ENCODE measurements around the gene DEPDC5. TPM values are rescaled to one million over a fixed set of nuclear protein-coding genes. Genes with fewer than 3 reads are reported as not detected.

DEPDC5 gene
- total RNA-seq, 2 experiments from 2014 or later, result 33.8 to 39.3 TPM

GRCh38 chr22:31899669-31900068, 145.8 kb downstream of the DEPDC5 start:
- no peaks in the 10 kb centered on the region for H3K27me3 Mint-ChIP-seq
- no peak for DNase-seq
- H3K9me3 Mint-ChIP-seq, result no peaks in the 10 kb centered on the region
- no peaks in the 10 kb centered on the region for H3K4me1 Mint-ChIP-seq
- no peak overlapping the region for H3K4me3 Mint-ChIP-seq
- no peak overlapping the region for H3K27ac Mint-ChIP-seq
- H3K36me3 Mint-ChIP-seq, result peaks cover 3% of the 10 kb centered on the region

- no peak overlapping the region for H3K27ac Mint-ChIP-seq
- DNase-seq, result no peak
- no peaks in the 10 kb centered on the region for H3K27me3 Mint-ChIP-seq
- H3K4me3 Mint-ChIP-seq, result no peak overlapping the region
- H3K36me3 Mint-ChIP-seq, result no peaks in the 10 kb centered on the region
- no peaks in the 10 kb centered on the region for H3K9me3 Mint-ChIP-seq
- no peaks in the 10 kb centered on the region for H3K4me1 Mint-ChIP-seq
Measured at GRCh38 chr22:31901388-31902137, 147.7 kb downstream of the DEPDC5 start.

GRCh38 chr22:31904651-31905050, 150.8 kb downstream of the DEPDC5 start:
- Mint-ChIP-seq H3K36me3 (peaks cover 5% of the 10 kb centered on the region), H3K9me3 (no peaks in the 10 kb centered on the region), H3K27ac (no peak overlapping the region), H3K4me3 (no peak overlapping the region), H3K4me1 (no peaks in the 10 kb centered on the region), H3K27me3 (no peaks in the 10 kb centered on the region)
- DNase-seq, result no peak

- Mint-ChIP-seq H3K4me3 (no peak overlapping the region), H3K36me3 (peaks cover 5% of the 10 kb centered on the region), H3K4me1 (no peaks in the 10 kb centered on the region), H3K9me3 (no peaks in the 10 kb centered on the region), H3K27me3 (no peaks in the 10 kb centered on the region), H3K27ac (no peak overlapping the region)
- no peak for DNase-seq
Measured at GRCh38 chr22:31905356-31905755, 151.5 kb downstream of the DEPDC5 start.

DNA sequence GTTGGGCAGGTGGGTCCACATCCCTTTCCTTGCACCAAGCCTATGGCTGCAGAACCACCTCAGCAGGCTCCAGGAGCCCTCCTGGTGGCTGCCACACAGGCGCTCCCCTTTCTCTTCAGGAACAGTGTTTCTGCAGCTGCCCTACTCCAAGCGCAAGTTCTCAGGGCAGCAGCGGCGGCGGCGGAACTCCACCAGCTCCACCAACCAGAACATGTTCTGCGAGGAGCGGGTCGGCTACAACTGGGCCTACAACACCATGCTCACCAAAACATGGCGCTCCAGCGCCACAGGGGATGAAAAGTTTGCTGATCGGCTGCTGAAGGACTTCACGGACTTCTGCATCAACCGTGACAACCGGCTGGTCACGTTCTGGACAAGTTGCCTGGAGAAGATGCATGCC, 152.3 kb downstream of the DEPDC5 start:
- no peak for DNase-seq
- peaks cover 5% of the 10 kb centered on the region for H3K36me3 Mint-ChIP-seq
- H3K27ac Mint-ChIP-seq, result no peak overlapping the region
- no peaks in the 10 kb centered on the region for H3K9me3 Mint-ChIP-seq
- no peaks in the 10 kb centered on the region for H3K4me1 Mint-ChIP-seq
- H3K4me3 Mint-ChIP-seq, result no peak overlapping the region
- H3K27me3 Mint-ChIP-seq, result no peaks in the 10 kb centered on the region

- Mint-ChIP-seq H3K27me3 (no peaks in the 10 kb centered on the region), H3K36me3 (peaks cover 5% of the 10 kb centered on the region), H3K27ac (no peak overlapping the region), H3K4me1 (no peaks in the 10 kb centered on the region), H3K4me3 (no peak overlapping the region), H3K9me3 (no peaks in the 10 kb centered on the region)
- no peak for DNase-seq
Measured at GRCh38 chr22:31906569-31906968, 152.8 kb downstream of the DEPDC5 start.

- no peak overlapping the region for H3K27ac Mint-ChIP-seq
- no peak for DNase-seq
- no peak overlapping the region for H3K4me3 Mint-ChIP-seq
- H3K9me3 Mint-ChIP-seq, result no peaks in the 10 kb centered on the region
- H3K36me3 Mint-ChIP-seq, result peaks cover 5% of the 10 kb centered on the region
- H3K4me1 Mint-ChIP-seq, result no peaks in the 10 kb centered on the region
- no peaks in the 10 kb centered on the region for H3K27me3 Mint-ChIP-seq
Measured at GRCh38 chr22:31909977-31910376, 156.2 kb downstream of the DEPDC5 start.

DNA sequence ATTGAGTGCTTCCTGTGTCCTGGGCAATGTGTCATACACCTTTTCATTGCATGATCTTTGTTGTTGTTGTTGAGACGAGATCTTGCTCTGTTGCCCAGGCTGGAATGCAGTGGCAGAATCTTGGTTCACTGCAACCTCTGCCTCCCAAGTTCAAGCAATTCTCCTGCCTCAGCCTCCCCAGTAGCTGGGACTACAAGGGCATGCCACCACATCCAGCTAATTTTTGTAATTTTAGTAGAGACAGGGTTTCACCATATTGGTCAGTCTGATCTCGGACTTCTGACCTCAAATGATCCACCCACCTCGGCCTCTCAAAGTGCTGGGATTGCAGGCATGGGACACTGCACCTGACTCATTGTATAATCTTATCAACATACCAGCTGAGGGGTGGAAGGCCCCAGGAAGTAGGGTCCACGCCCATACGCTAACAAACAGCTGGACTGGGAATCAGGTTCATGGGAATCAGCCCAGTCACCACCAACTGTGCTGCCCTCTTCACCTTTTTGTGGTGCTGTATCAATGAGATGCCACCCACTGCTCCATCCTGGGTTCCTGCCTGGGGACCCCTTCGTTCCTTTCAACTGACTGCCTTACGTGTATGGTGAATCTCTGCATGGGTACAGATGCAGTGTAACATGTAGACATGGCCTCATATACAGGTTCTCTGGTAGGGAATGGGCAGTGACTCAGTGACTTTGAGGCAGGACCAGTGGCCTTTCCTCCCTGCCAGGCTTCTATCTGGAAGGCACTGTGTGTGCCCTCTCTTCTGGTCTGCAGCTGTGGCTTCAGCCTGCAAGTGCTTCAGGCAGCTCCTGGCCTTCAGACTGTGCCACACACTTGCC, 158.0 kb downstream of the DEPDC5 start:
- Mint-ChIP-seq H3K27ac (no peak overlapping the region), H3K27me3 (no peaks in the 10 kb centered on the region), H3K9me3 (no peaks in the 10 kb centered on the region), H3K36me3 (peaks cover 5% of the 10 kb centered on the region), H3K4me1 (no peaks in the 10 kb centered on the region), H3K4me3 (no peak overlapping the region)
- no peak for DNase-seq

- Mint-ChIP-seq H3K4me1 (peaks cover 2% of the 10 kb centered on the region), H3K4me3 (no peak overlapping the region), H3K9me3 (no peaks in the 10 kb centered on the region), H3K27ac (no peak overlapping the region), H3K27me3 (no peaks in the 10 kb centered on the region), H3K36me3 (peaks cover 4% of the 10 kb centered on the region)
- DNase-seq, result no peak
Measured at GRCh38 chr22:31912407-31912743, 158.6 kb downstream of the DEPDC5 start.

DNA sequence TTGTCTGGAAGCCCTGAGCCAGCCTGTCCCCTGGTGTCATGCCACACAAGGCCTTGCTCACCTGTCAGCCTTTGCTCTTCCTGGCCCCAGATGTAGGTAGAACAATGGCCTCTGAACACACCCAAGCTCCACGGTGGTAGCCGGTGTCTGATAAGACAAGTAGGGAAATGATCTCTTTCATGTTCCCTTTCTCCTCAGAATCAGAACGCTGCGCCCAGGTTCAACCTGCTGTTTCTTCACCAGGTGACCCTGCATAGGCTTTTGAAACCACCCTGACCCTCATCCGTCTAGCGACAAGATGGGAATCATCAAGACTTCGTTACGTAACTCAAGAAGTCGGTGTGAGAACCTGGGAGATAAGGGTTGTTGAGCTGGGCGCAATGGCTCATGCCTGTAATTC, 161.8 kb downstream of the DEPDC5 start:
- Mint-ChIP-seq H3K27ac (no peak overlapping the region), H3K9me3 (no peaks in the 10 kb centered on the region), H3K27me3 (no peaks in the 10 kb centered on the region), H3K4me3 (no peak overlapping the region), H3K4me1 (peaks cover 5% of the 10 kb centered on the region), H3K36me3 (no peaks in the 10 kb centered on the region)
- DNase-seq, result no peak

DNA sequence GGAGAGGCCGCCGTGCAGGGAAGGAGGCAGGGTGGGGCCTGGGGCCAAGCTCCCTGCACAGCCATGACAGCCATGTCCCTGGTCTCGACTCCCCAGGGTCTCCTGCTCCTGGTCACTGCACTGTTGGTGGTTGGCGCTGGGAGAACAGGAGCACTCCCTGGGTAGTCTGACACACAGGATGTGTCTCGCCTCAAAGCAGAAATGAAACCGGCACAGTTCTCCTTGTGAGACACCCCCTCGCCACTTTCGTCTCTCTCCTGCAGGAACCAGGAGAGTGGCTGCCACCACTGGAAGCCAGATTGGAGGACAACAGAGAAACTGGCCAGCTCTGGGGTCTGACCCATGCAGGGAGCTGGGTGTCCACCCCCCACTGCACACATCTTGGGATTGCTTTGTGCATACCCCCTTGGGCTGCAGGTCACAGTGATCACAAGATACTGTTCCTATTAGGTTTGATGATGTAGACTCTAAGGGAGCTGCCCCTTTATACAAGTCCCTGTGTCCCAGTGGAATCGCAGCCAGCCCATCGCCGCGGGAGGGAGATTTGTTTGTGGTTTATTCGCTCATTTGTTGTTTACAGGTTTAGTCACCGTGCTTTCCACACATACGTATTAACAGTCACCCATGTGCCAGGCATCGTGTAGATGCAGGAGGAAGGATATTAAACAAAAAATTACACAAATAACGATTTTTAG, 163.6 kb downstream of the DEPDC5 start:
- H3K9me3 Mint-ChIP-seq, result no peaks in the 10 kb centered on the region

DNA sequence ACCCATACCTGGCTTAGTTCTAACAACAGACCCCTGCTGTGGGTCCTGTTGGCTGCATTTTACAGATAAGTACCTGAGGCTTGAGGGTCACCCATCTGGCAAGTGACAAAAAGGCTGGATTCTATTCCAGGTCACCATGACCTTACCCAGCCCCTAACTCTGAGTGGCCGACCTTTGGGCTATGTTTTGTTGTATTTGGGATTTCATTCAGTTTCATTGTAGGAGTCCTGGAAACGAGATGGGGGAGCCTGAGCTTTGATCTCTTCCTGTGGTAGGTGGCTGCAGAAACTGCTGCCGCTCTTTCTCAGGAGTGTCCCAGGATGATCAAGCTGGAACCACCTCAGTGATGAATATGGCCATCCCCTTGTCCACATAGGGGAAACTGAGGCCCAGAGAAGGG, 165.9 kb downstream of the DEPDC5 start:
- Mint-ChIP-seq H3K27me3 (peaks cover 6% of the 10 kb centered on the region), H3K4me3 (no peak overlapping the region), H3K36me3 (no peaks in the 10 kb centered on the region), H3K4me1 (peaks cover 11% of the 10 kb centered on the region), H3K27ac (no peak overlapping the region), H3K9me3 (no peaks in the 10 kb centered on the region)
- no peak for DNase-seq

More for the DNA sequence above, 163.6 kb downstream of the DEPDC5 start:
- H3K36me3 Mint-ChIP-seq, result no peaks in the 10 kb centered on the region
- no peak for DNase-seq
- H3K4me1 Mint-ChIP-seq, result peaks cover 5% of the 10 kb centered on the region
- H3K4me3 Mint-ChIP-seq, result no peak overlapping the region
- no peak overlapping the region for H3K27ac Mint-ChIP-seq
- H3K27me3 Mint-ChIP-seq, result no peaks in the 10 kb centered on the region

- DNase-seq, result no peak
- no peak overlapping the region for H3K4me3 Mint-ChIP-seq
- peaks cover 11% of the 10 kb centered on the region for H3K27me3 Mint-ChIP-seq
- no peaks in the 10 kb centered on the region for H3K9me3 Mint-ChIP-seq
- no peak overlapping the region for H3K27ac Mint-ChIP-seq
- no peaks in the 10 kb centered on the region for H3K36me3 Mint-ChIP-seq
- peaks cover 11% of the 10 kb centered on the region for H3K4me1 Mint-ChIP-seq
Measured at GRCh38 chr22:31920306-31920705, 166.5 kb downstream of the DEPDC5 start.

GRCh38 chr22:31921106-31921505, 167.3 kb downstream of the DEPDC5 start:
- H3K4me1 Mint-ChIP-seq, result peaks cover 11% of the 10 kb centered on the region
- H3K27ac Mint-ChIP-seq, result no peak overlapping the region
- H3K27me3 Mint-ChIP-seq, result peaks cover 17% of the 10 kb centered on the region
- no peak for DNase-seq
- H3K4me3 Mint-ChIP-seq, result no peak overlapping the region
- no peaks in the 10 kb centered on the region for H3K9me3 Mint-ChIP-seq
- H3K36me3 Mint-ChIP-seq, result no peaks in the 10 kb centered on the region

- no peak for DNase-seq
- Mint-ChIP-seq H3K27ac (no peak overlapping the region), H3K4me1 (peaks cover 7% of the 10 kb centered on the region), H3K36me3 (no peaks in the 10 kb centered on the region), H3K9me3 (no peaks in the 10 kb centered on the region), H3K27me3 (peaks cover 17% of the 10 kb centered on the region), H3K4me3 (no peak overlapping the region)
Measured at GRCh38 chr22:31922534-31922933, 168.7 kb downstream of the DEPDC5 start.

All from activated naive CD8-positive, alpha-beta T cell treated with anti-CD3 and anti-CD28 coated beads for 36 hours (primary cell).